H1 (cell line): Measurements from ENCODE around the gene DEPP1. TPM values are rescaled to one million over a fixed set of nuclear protein-coding genes. Genes with fewer than 3 reads are reported as not detected.

Experiments
- CTCF ChIA-PET: fragments of 300-600 bp; sonication (Branson Sonifier 250); formaldehyde crosslinking; loops from one replicate; lab custom pipeline; 2021; ENCODE audit not compliant: partially characterized antibody; lab: Charles Lee
- POLR2A ChIA-PET: fragments of 300-600 bp; sonication (Branson Sonifier 250); formaldehyde crosslinking; loops from one replicate; lab custom pipeline; 2021; ENCODE audit warnings: inconsistent platforms; ENCODE audit not compliant: partially characterized antibody; lab: Charles Lee
- DNase-seq, 2 experiments: peaks; one replicate each; pipeline versions ENCODE4 v3.0.0 to v3.0.0-alpha.2; 2010 to 2022; ENCODE audit warnings: low spot score in 2 of 2, low read depth in 1 of 2, mixed read lengths in 1 of 2
- FAIRE-seq: peaks from 2 replicates; lab custom pipeline; 2011; peaks lifted over from hg19 to GRCh38; lab: Jason Lieb, UNC
- H2AFZ ChIP-seq: 2 replicates; pipeline ENCODE4 v1.8.1; 2012; ENCODE audit warnings: low read length, inconsistent platforms
- H2AK5ac ChIP-seq: 2 replicates; pipeline ENCODE4 v1.6.1; 2013; ENCODE audit warnings: low read depth, low read length
- H2BK120ac ChIP-seq: replicated peaks from 2 replicates; pipeline ENCODE3; 2013; ENCODE audit warnings: low read depth, low read length, inconsistent platforms
- H2BK12ac ChIP-seq: 2 replicates; pipeline ENCODE4 v1.6.1; 2013; ENCODE audit warnings: low read depth, low read length
- H2BK15ac ChIP-seq: 2 replicates; pipeline ENCODE4 v1.6.1; 2013; ENCODE audit warnings: low read length
- H2BK20ac ChIP-seq: 2 replicates; pipeline ENCODE4 v1.6.1; 2013; ENCODE audit warnings: low read length
- H2BK5ac ChIP-seq: 2 replicates; pipeline ENCODE4 v1.6.1; 2013; ENCODE audit warnings: low read depth, low read length
- H3K14ac ChIP-seq: 2 replicates; pipeline ENCODE4 v1.6.1; 2013; ENCODE audit warnings: inconsistent platforms; ENCODE audit not compliant: insufficient read length
- H3K18ac ChIP-seq: 2 replicates; pipeline ENCODE4 v1.6.1; 2013; ENCODE audit warnings: low read length; ENCODE audit errors: extremely low read depth
- H3K23ac ChIP-seq: 2 replicates; pipeline ENCODE4 v1.6.1; 2013; ENCODE audit warnings: inconsistent platforms; ENCODE audit not compliant: insufficient read length
- H3K23me2 ChIP-seq: 2 replicates; pipeline ENCODE4 v1.6.1; 2013; ENCODE audit warnings: low read depth, low read length
- H3K27ac ChIP-seq: 2 replicates; pipeline ENCODE4 v1.6.1; 2011; ENCODE audit warnings: low read depth, low read length, inconsistent platforms
- H3K27me3 ChIP-seq, 4 experiments: replicated peaks in 1 of 4; 1 replicate in 1 of 4; 2 replicates in 3 of 4; pipeline versions ENCODE4 v1.6.1 to v1.8.1; 2011 to 2013; ENCODE audit warnings: low read length in 3 of 4, mild to moderate bottlenecking in 3 of 4, inconsistent platforms in 2 of 4, mixed read lengths in 2 of 4, moderate library complexity in 1 of 4; ENCODE audit not compliant: control insufficient read depth in 3 of 4, insufficient read depth in 3 of 4; ENCODE audit errors: extremely low read depth in 1 of 4
- H3K36me3 ChIP-seq, 4 experiments: 2 replicates each; pipeline versions ENCODE4 v1.6.1 to v1.8.1; 2011 to 2013; ENCODE audit warnings: mild to moderate bottlenecking in 4 of 4, low read length in 3 of 4, moderate library complexity in 2 of 4, control low read depth in 1 of 4, inconsistent platforms in 1 of 4; ENCODE audit not compliant: insufficient read depth in 4 of 4, control insufficient read depth in 2 of 4
- H3K4ac ChIP-seq: replicated peaks from 2 replicates; pipeline ENCODE3; 2013; ENCODE audit warnings: low read length, low read depth, mixed read lengths, inconsistent platforms; ENCODE audit not compliant: insufficient read length
- H3K4me1 ChIP-seq, 4 experiments: replicated peaks in 1 of 4; 1 replicate in 1 of 4; 2 replicates in 3 of 4; pipeline versions ENCODE4 v1.6.1 to v1.8.1; 2011 to 2013; ENCODE audit warnings: low read length in 3 of 4, inconsistent platforms in 2 of 4, mixed read lengths in 1 of 4; ENCODE audit not compliant: insufficient read depth in 4 of 4, control insufficient read depth in 3 of 4
- H3K4me2 ChIP-seq, 2 experiments: 2 replicates each; pipeline versions ENCODE4 v1.6.1 to v1.8.1; 2011 to 2013; ENCODE audit warnings: low read depth in 2 of 2, low read length in 2 of 2, control low read depth in 1 of 2, inconsistent platforms in 1 of 2, mild to moderate bottlenecking in 1 of 2; ENCODE audit not compliant: insufficient read depth in 1 of 2
- H3K4me3 ChIP-seq, 4 experiments: fragments of 200-600, 300-600 bp in 1 of 4; sonication (generic), shearing (Covaris generic), sonication (Bioruptor Twin) in 1 of 4; 2 replicates each; pipeline versions ENCODE4 v1.5.1 to v1.8.1; 2011 to 2016; ENCODE audit warnings: low read length in 4 of 4, low read depth in 3 of 4, control low read depth in 2 of 4, inconsistent platforms in 2 of 4, mild to moderate bottlenecking in 2 of 4, mixed read lengths in 1 of 4, moderate library complexity in 1 of 4; ENCODE audit not compliant: insufficient read depth in 2 of 4; ENCODE audit errors: extremely low read depth in 1 of 4
- H3K56ac ChIP-seq: replicated peaks from 2 replicates; pipeline ENCODE3; 2013; ENCODE audit warnings: low read depth, mild to moderate bottlenecking, mixed read lengths, low read length, inconsistent platforms; ENCODE audit not compliant: insufficient read length
- H3K79me1 ChIP-seq: 2 replicates; pipeline ENCODE4 v1.6.1; 2013; ENCODE audit warnings: low read depth, low read length, control low read depth
- H3K79me2 ChIP-seq, 2 experiments: 2 replicates each; pipeline versions ENCODE4 v1.6.1 to v1.8.1; 2012 to 2013; ENCODE audit warnings: low read length in 2 of 2, mild to moderate bottlenecking in 2 of 2, inconsistent platforms in 1 of 2; ENCODE audit not compliant: insufficient read depth in 2 of 2, control insufficient read depth in 1 of 2
- H3K9ac ChIP-seq, 4 experiments: replicated peaks in 1 of 4; 1 replicate in 1 of 4; 2 replicates in 3 of 4; pipeline versions ENCODE4 v1.6.1 to v1.8.1; 2011 to 2013; ENCODE audit warnings: low read depth in 3 of 4, low read length in 3 of 4, control low read depth in 2 of 4, mild to moderate bottlenecking in 2 of 4, moderate library complexity in 2 of 4, inconsistent platforms in 1 of 4; ENCODE audit errors: extremely low read depth in 1 of 4
- H3K9me3 ChIP-seq, 2 experiments: 2 replicates each; pipeline versions ENCODE4 v1.6.1 to v1.8.1; 2012 to 2013; ENCODE audit warnings: mild to moderate bottlenecking in 2 of 2, moderate library complexity in 2 of 2, control low read depth in 1 of 2, inconsistent platforms in 1 of 2, low read depth in 1 of 2, low read length in 1 of 2, mixed read lengths in 1 of 2; ENCODE audit not compliant: insufficient read depth in 2 of 2
- H4K20me1 ChIP-seq, 2 experiments: replicated peaks in 1 of 2; 2 replicates each; pipeline versions ENCODE3 to v1.8.1; 2011 to 2013; ENCODE audit warnings: inconsistent platforms in 2 of 2, low read length in 2 of 2, mild to moderate bottlenecking in 1 of 2; ENCODE audit not compliant: insufficient read depth in 2 of 2, control insufficient read depth in 1 of 2
- H4K5ac ChIP-seq: 2 replicates; pipeline ENCODE4 v1.6.1; 2013; ENCODE audit warnings: low read length, low read depth, mixed read lengths, inconsistent platforms; ENCODE audit not compliant: insufficient read length
- H4K8ac ChIP-seq: 2 replicates; pipeline ENCODE4 v1.8.0; 2013; ENCODE audit warnings: mild to moderate bottlenecking, moderate library complexity, low read length, inconsistent platforms; ENCODE audit not compliant: insufficient read depth; ENCODE audit errors: extremely low read depth
- H4K91ac ChIP-seq: replicated peaks from 2 replicates; pipeline ENCODE3; 2013; ENCODE audit warnings: low read length, mixed read lengths, inconsistent platforms; ENCODE audit not compliant: insufficient read length
- ATF2 ChIP-seq: IDR thresholded peaks from 2 replicates; pipeline ENCODE4 v1.6.1; 2012; ENCODE audit warnings: low read length, inconsistent platforms
- BCL11A ChIP-seq, 2 experiments: IDR thresholded peaks; one replicate each; pipeline ENCODE4 v1.6.1; 2011; ENCODE audit warnings: low read depth in 2 of 2, low read length in 2 of 2, mild to moderate bottlenecking in 2 of 2
- CREB1 ChIP-seq: IDR thresholded peaks from 2 replicates; pipeline ENCODE4 v1.6.1; 2012; ENCODE audit warnings: inconsistent platforms
- EGR1 ChIP-seq: IDR thresholded peaks from 2 replicates; pipeline ENCODE4 v1.6.1; 2011; ENCODE audit warnings: low read depth, low read length, borderline replicate concordance
- KDM1A ChIP-seq: fragments of 200-600, 300-600 bp; sonication (generic); IDR thresholded peaks from 2 replicates; pipeline ENCODE4 v1.7.1; 2016; ENCODE audit warnings: mild to moderate bottlenecking, low read length, borderline replicate concordance
- POLR2A ChIP-seq, 2 experiments: IDR thresholded peaks; 1 replicate in 1 of 2; 2 replicates in 1 of 2; pipeline ENCODE4 v1.6.1; 2011; ENCODE audit warnings: low read depth in 2 of 2, low read length in 2 of 2, mild to moderate bottlenecking in 2 of 2; ENCODE audit errors: control extremely low read depth in 1 of 2
- WGBS, 2 experiments: shearing (Covaris generic) in 1 of 2; methylation state at CpG; one replicate each; pipeline versions ENCODE4 v1.1.6 to v1.1.7; 2013 to 2015; ENCODE audit warnings: low lambda C conversion rate in 2 of 2, mixed read lengths in 2 of 2, inconsistent platforms in 1 of 2, low coverage in 1 of 2, missing lambda C conversion rate in 1 of 2; ENCODE audit not compliant: insufficient replicate concordance in 2 of 2, insufficient coverage in 1 of 2, insufficient read length in 1 of 2; ENCODE audit errors: extremely low coverage in 1 of 2, missing lambda C conversion rate in 1 of 2; 5-methylcytosine and 5-hydroxymethylcytosine counted together
- polyA plus RNA-seq, 7 experiments: library from polyadenylated mRNA; depleted of rRNA in 3 of 7; stranded (reverse) in 5 of 7; unstranded in 2 of 7; fragments of >200 nt in 5 of 7; fragments of 200-250 nt in 2 of 7; gene quantifications; 1 replicate in 5 of 7; 2 replicates in 1 of 7; 4 replicates in 1 of 7; pipeline versions ENCODE4 v1.2.1 to v1.2.3, GENCODE V29; 2011 to 2013; ENCODE audit warnings: missing spikeins in 2 of 7, mixed read lengths in 2 of 7
- total RNA-seq: library from RNA; stranded (reverse); fragmentation: NEBNext Ultra II Directional; extraction: Animal tissue kit (Norgen Biotek cat#: 25700); gene quantifications from 2 replicates; pipeline ENCODE4 v1.2.1, GENCODE V29; 2021
- TF ChIP-seq, protein P1 (sequence below): IDR thresholded peaks from 2 replicates; pipeline ENCODE4 v1.6.1; 2012; ENCODE audit warnings: inconsistent platforms

Gene DEPP1
- total and polyA plus RNA-seq, 2 of the 8 experiments (the other 6 are each of a cell fraction or from before 2014, with no cell fraction given) = 0.67 to 4.5 TPM

DNA sequence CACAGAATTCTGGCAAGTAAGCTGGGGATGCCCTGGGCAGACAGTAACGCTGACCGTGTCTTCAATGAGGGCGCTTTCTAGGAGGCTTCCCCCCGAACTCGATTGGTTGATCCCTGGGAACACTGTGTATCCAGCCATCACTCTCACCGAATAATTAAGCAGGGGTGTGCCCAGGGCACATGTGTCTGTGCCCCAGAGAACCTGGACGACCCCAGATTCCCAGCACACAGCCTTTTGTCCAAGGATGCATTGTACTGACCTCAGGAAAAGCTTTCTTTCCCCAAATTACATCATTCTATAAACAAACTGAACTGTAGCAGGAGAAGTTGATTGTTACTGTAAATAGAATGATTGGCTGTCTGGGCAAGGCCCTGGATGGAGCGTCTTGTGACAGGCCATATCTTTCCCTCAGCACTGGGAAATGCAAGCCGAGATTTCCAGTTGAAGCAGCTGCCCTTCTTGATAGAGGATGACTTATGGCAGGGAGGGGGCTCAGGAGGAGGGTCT is 6.6 kb upstream of the DEPP1 start:
- Histone ChIP-seq H4K20me1 (no peaks in the 10 kb centered on the region), H3K79me1 (no peaks in the 10 kb centered on the region), H3K14ac (no peak overlapping the region), H2BK5ac (no peak overlapping the region), H2AK5ac (no peak overlapping the region), H3K23me2 (no peaks in the 10 kb centered on the region), H4K91ac (no peak overlapping the region), H3K23ac (no peak overlapping the region), H3K36me3 (peaks cover 0 to 7% (median 0%) of the 10 kb centered on the region in 4 experiments; a peak in 1 of 8 replicates), H3K4me1 (peaks cover 7 to 27% (median 18%) of the 10 kb centered on the region in 4 experiments; a peak in 6 of 7 replicates), H3K56ac (no peak overlapping the region), H2BK120ac (no peak overlapping the region), H3K4ac (no peak overlapping the region), H2BK20ac (no peak overlapping the region; the same call in 1 of the 2 replicates), H2BK15ac (no peak overlapping the region), H4K8ac (no peak overlapping the region), H4K5ac (no peak overlapping the region), H3K4me2 (no peak overlapping the region), H2BK12ac (peak overlapping the region; percentile 33; the same call in 1 of the 2 replicates), H3K27ac (no peak overlapping the region), H3K9ac (no peak overlapping the region), H3K18ac (no peak overlapping the region), H3K79me2 (no peaks in the 10 kb centered on the region), H2AFZ (no peak overlapping the region), H3K9me3 (no peaks in the 10 kb centered on the region), H3K27me3 (peaks cover 0 to 3% (median 1%) of the 10 kb centered on the region in 4 experiments; a peak in 4 of 7 replicates), H3K4me3 (no peak overlapping the region)
- CTCF ChIA-PET = interaction anchor here (12.1 kb wide), 1 partner anchor 51 kb away, joined by 117 read pairs; no protein-coding TSS in a partner anchor
- FAIRE-seq (no peak), DNase-seq (no peak)
- 88% methylated on average over 9 of the region's 9 CpGs; no CpG with 5 or more reads in 1 of the 2 experiments for WGBS, 2 experiments
- TF ChIP-seq KDM1A (no peak), POLR2A (IDR thresholded peaks at IDR 0.05; ENCODE audit: control extremely low read depth in 1 of 2, low read depth in 2 of 2, low read length in 2 of 2) (no peak), EGR1 (no peak), ATF2 (no peak), BCL11A (IDR thresholded peaks at IDR 0.05; ENCODE audit: low read depth in 2 of 2, low read length in 2 of 2) (no peak), CREB1 (no peak)
- TF ChIP-seq, protein P1, sequence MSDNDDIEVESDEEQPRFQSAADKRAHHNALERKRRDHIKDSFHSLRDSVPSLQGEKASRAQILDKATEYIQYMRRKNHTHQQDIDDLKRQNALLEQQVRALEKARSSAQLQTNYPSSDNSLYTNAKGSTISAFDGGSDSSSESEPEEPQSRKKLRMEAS = no peak
- POLR2A ChIA-PET = no interaction called here
